RWPE1 (cell line): ENCODE results near the gene SNX30.
A peak's percentile ranks its signal among the peaks of the same experiment; 100 is the strongest.

Source experiments
- CTCF ChIA-PET: fragments of 350-600 bp; sonication (Branson Sonifier 250); formaldehyde crosslinking; extraction: SDS; loops from one replicate; lab custom pipeline; 2021; lab: Yijun Ruan, JAX
- POLR2A ChIA-PET: fragments of 400-600 bp; formaldehyde crosslinking; extraction: SDS; loops from one replicate; lab custom pipeline; 2020; ENCODE audit warnings: antibody characterized with exemption; ENCODE audit not compliant: low non-redundant PET; lab: Yijun Ruan, JAX
- DNase-seq: peaks from one replicate; pipeline ENCODE4 v3.0.0; 2012; ENCODE audit warnings: low spot score
- H3K27ac ChIP-seq: fragments of 450-650 bp; 2 replicates; pipeline ENCODE4 v1.5.1; 2017
- CTCF ChIP-seq: fragments of 450-650 bp; conservative IDR thresholded peaks from 2 replicates; pipeline ENCODE4 v1.5.1; 2017; ENCODE audit warnings: low read depth, mild to moderate bottlenecking

The SNX30 gene

GRCh38 chr9:112914524-112914923 lies 164.0 kb downstream of the SNX30 start:
- DNase-seq = no peak
- ChIA-PET CTCF (interaction anchor here (1.4 kb wide), 1 partner anchor 198 kb away, joined by 4 read pairs; no protein-coding TSS in a partner anchor), POLR2A (no interaction called here)
- no peak for TF ChIP-seq CTCF
- H3K27ac ChIP-seq = no peak overlapping the region

- no peak overlapping the region for H3K27ac ChIP-seq
- ChIA-PET CTCF (interaction anchor here (0.5 to 1.1 kb wide), 6 partner anchors 14 to 377 kb away, joined by 3 to 5 read pairs (median 3); no protein-coding TSS in a partner anchor), POLR2A (no interaction called here)
- peak; percentile 82 for DNase-seq
- no peak for TF ChIP-seq CTCF
Observed at GRCh38 chr9:112917047-112917986, 166.8 kb downstream of the SNX30 start.

GRCh38 chr9:112917987-112918362 lies 167.4 kb downstream of the SNX30 start:
- H3K27ac ChIP-seq = no peak overlapping the region
- CTCF ChIA-PET = interaction anchor here (0.5 to 1.1 kb wide), 6 partner anchors 15 to 376 kb away, joined by 3 to 5 read pairs (median 3); no protein-coding TSS in a partner anchor
- no peak for DNase-seq
- TF ChIP-seq CTCF = no peak
- POLR2A ChIA-PET = no interaction called here

GRCh38 chr9:112921549-112921948 lies 171.0 kb downstream of the SNX30 start:
- peak; percentile 29 for DNase-seq
- ChIA-PET CTCF (interaction anchor here (3.3 kb wide), 1 partner anchor 191 kb away, joined by 18 read pairs; no protein-coding TSS in a partner anchor), POLR2A (no interaction called here)
- no peak overlapping the region for H3K27ac ChIP-seq
- TF ChIP-seq CTCF = peak; percentile 45
